PC-9 (cell line): ENCODE measurements around the gene DENND1A. TPM values are rescaled to one million over a fixed set of nuclear protein-coding genes. Genes with fewer than 3 reads are reported as not detected.

Experiments
- BruUV-seq: library from RNA; stranded (reverse); fragments of 400-500 nt; replicated peaks from 2 replicates; lab custom pipeline; 2021; lab: Mats Ljungman, UMichigan
- CTCF ChIA-PET: fragments of 300-600 bp; sonication (Branson Sonifier 250); formaldehyde crosslinking; loops from one replicate; lab custom pipeline; 2022; ENCODE audit warnings: antibody characterized with exemption; lab: Charles Lee
- POLR2A ChIA-PET: fragments of 300-600 bp; sonication (Branson Sonifier 250); formaldehyde crosslinking; loops from one replicate; lab custom pipeline; 2022; ENCODE audit warnings: antibody characterized with exemption; ENCODE audit not compliant: unreplicated experiment; lab: Charles Lee
- DNase-seq, 2 experiments: peaks; one replicate each; pipeline versions ENCODE4 v3.0.0 to v3.0.0-alpha.2; 2015 to 2022; ENCODE audit warnings: mixed read lengths in 1 of 2
- H2AFZ ChIP-seq: fragments of 200-600 bp; sonication (generic); 2 replicates; pipeline ENCODE4 v1.8.1; 2017; ENCODE audit warnings: antibody characterized with exemption
- H3F3A ChIP-seq: fragments of 200-600 bp; sonication (generic); 2 replicates; pipeline ENCODE4 v1.8.1; 2017; ENCODE audit warnings: antibody characterized with exemption, mild to moderate bottlenecking, low read depth; ENCODE audit not compliant: insufficient read depth
- H3K27ac ChIP-seq: fragments of 200-600 bp; sonication (generic); 2 replicates; pipeline ENCODE4 v1.6.1; 2016; ENCODE audit warnings: mixed run types
- H3K27me3 ChIP-seq: fragments of 200-600 bp; sonication (generic); 2 replicates; pipeline ENCODE4 v1.6.1; 2016; ENCODE audit warnings: low read depth, mixed run types; ENCODE audit not compliant: insufficient read depth
- H3K36me3 ChIP-seq: fragments of 200-600 bp; sonication (generic); 2 replicates; pipeline ENCODE4 v1.6.1; 2016; ENCODE audit warnings: low read depth, mixed run types
- H3K4me1 ChIP-seq: fragments of 200-600 bp; sonication (generic); replicated peaks from 2 replicates; pipeline ENCODE4 v1.6.1; 2016; ENCODE audit warnings: mixed run types; ENCODE audit not compliant: insufficient read depth
- H3K4me2 ChIP-seq: fragments of 200-600 bp; sonication (generic); 2 replicates; pipeline ENCODE4 v1.6.1; 2017; ENCODE audit warnings: mixed run types
- H3K4me3 ChIP-seq: fragments of 200-600 bp; sonication (generic); 2 replicates; pipeline ENCODE4 v1.6.1; 2016; ENCODE audit warnings: mixed run types
- H3K79me2 ChIP-seq: fragments of 200-600 bp; sonication (generic); 2 replicates; pipeline ENCODE4 v1.6.1; 2017; ENCODE audit warnings: low read depth, mixed run types
- H3K9me2 ChIP-seq: fragments of 200-600 bp; sonication (generic); 2 replicates; pipeline ENCODE4 v1.8.1; 2017; ENCODE audit warnings: mild to moderate bottlenecking; ENCODE audit not compliant: insufficient read depth
- H3K9me3 ChIP-seq: fragments of 200-600 bp; sonication (generic); 2 replicates; pipeline ENCODE4 v1.8.1; 2016; ENCODE audit warnings: low read depth; ENCODE audit not compliant: insufficient read depth
- H4K20me1 ChIP-seq: fragments of 200-600 bp; sonication (generic); 2 replicates; pipeline ENCODE4 v1.8.1; 2017; ENCODE audit not compliant: insufficient read depth
- EZH2 ChIP-seq: fragments of 200-600 bp; sonication (generic); IDR thresholded peaks from 2 replicates; pipeline ENCODE4 v1.8.0; 2017; ENCODE audit warnings: antibody characterized with exemption, low read depth
- intact Hi-C: fragments of 100-400 bp; cut with micrococcal nuclease; formaldehyde crosslinking; loops from one replicate; pipeline ENCODE4 v1.10.0; 2022; ENCODE audit not compliant: unreplicated experiment
- total RNA-seq: library from RNA; stranded (reverse); gene quantifications from 2 replicates; pipeline ENCODE4 v1.2.3, GENCODE V29; 2021
- TF ChIP-seq, protein P1 (sequence below): fragments of 200-600 bp; sonication (generic); conservative IDR thresholded peaks from 2 replicates; pipeline ENCODE4 v1.6.1; 2017; ENCODE audit warnings: mixed run types, antibody characterized with exemption, mild to moderate bottlenecking, moderate library complexity

DENND1A gene
- total RNA-seq, 1 experiment from 2014 or later, result 37.7 TPM

DNA sequence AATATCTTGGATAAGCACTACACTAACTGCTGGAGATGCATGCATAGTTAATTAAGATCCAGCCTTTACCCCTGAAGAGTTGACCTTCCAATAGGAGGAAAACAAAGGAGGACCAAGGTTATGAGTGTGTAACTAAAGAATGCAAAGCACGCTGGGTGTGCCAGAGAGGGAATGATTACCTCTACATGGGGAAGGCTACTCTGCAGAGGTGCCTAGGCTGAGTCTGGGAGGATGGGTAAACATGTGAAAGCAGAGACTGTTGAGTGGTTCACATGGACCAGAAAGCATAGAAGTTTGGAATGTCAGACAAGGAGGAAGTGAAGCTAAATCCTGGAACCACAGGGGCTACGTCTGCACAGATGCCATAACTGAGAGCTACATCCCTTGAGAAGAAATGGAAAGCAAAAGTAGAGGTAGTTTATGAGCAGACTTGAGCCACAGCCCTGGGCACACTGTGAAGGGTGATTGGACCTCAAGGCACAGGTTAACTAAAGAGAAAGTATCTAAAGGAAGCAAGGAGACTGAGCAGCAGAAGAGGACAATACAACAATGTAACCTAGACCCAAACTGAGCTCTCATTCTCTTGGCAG lies 176.2 kb downstream of the DENND1A start:
- ChIA-PET POLR2A (no interaction called here), CTCF (no interaction called here)
- TF ChIP-seq EZH2, result no peak
- TF ChIP-seq, protein P1, sequence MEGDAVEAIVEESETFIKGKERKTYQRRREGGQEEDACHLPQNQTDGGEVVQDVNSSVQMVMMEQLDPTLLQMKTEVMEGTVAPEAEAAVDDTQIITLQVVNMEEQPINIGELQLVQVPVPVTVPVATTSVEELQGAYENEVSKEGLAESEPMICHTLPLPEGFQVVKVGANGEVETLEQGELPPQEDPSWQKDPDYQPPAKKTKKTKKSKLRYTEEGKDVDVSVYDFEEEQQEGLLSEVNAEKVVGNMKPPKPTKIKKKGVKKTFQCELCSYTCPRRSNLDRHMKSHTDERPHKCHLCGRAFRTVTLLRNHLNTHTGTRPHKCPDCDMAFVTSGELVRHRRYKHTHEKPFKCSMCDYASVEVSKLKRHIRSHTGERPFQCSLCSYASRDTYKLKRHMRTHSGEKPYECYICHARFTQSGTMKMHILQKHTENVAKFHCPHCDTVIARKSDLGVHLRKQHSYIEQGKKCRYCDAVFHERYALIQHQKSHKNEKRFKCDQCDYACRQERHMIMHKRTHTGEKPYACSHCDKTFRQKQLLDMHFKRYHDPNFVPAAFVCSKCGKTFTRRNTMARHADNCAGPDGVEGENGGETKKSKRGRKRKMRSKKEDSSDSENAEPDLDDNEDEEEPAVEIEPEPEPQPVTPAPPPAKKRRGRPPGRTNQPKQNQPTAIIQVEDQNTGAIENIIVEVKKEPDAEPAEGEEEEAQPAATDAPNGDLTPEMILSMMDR, result no peak
- no peaks in the 10 kb centered on the region for H4K20me1 ChIP-seq
- H3K79me2 ChIP-seq, result no peaks in the 10 kb centered on the region
- H3K9me2 ChIP-seq, result no peaks in the 10 kb centered on the region
- H3K4me1 ChIP-seq, result no peaks in the 10 kb centered on the region
- peaks cover 5% of the 10 kb centered on the region; the same call in 1 of the 2 replicates for H3K36me3 ChIP-seq
- H3K4me3 ChIP-seq, result no peak overlapping the region
- DNase-seq, result no peak
- no peaks in the 10 kb centered on the region for H3K27me3 ChIP-seq
- intact Hi-C loops, result no loop called here
- no peak overlapping the region for H2AFZ ChIP-seq
- H3F3A ChIP-seq, result no peaks in the 10 kb centered on the region
- no peak overlapping the region for H3K4me2 ChIP-seq
- H3K9me3 ChIP-seq, result no peaks in the 10 kb centered on the region
- no peak overlapping the region for H3K27ac ChIP-seq
- no TSS peak for BruUV-seq

DNA sequence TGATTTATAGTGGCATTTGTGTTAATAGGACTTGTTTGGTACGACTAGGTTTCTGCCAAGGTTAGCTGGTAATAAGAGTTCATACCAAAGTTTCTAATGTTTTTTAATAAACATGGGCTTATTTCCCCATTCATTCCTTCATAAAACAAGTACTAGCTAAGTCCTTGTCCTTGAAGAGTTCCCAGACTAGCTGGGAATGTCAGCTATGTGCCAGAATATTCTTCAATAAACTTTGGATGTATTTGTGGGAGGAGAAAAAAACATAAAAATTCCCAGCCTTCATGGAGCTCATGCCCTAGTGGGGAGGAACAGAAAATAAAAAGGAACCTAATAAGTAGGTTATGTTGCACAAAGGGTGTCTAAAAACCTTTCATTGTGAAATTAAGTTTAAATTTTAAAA lies 176.9 kb downstream of the DENND1A start:
- POLR2A ChIA-PET, result no interaction called here
- Histone ChIP-seq H3K4me1 (no peaks in the 10 kb centered on the region), H3K9me2 (no peaks in the 10 kb centered on the region), H3F3A (no peaks in the 10 kb centered on the region), H4K20me1 (no peaks in the 10 kb centered on the region), H3K36me3 (peaks cover 5% of the 10 kb centered on the region; the same call in 1 of the 2 replicates), H3K27me3 (no peaks in the 10 kb centered on the region), H3K27ac (no peak overlapping the region), H3K4me2 (no peak overlapping the region), H3K79me2 (no peaks in the 10 kb centered on the region), H2AFZ (no peak overlapping the region), H3K4me3 (no peak overlapping the region), H3K9me3 (no peaks in the 10 kb centered on the region)
- no peak for DNase-seq
- TF ChIP-seq, protein P1, result no peak
- TF ChIP-seq EZH2, result no peak
- no TSS peak for BruUV-seq
- intact Hi-C loops, result no loop called here
- CTCF ChIA-PET, result no interaction called here

GRCh38 chr9:123749580-123750202 lies 180.2 kb downstream of the DENND1A start:
- H3F3A ChIP-seq, result no peaks in the 10 kb centered on the region
- no peak overlapping the region for H3K4me3 ChIP-seq
- no peak overlapping the region for H3K27ac ChIP-seq
- no peaks in the 10 kb centered on the region for H3K27me3 ChIP-seq
- no peak overlapping the region for H3K4me2 ChIP-seq
- intact Hi-C loops, result no loop called here
- no peak for DNase-seq
- H3K36me3 ChIP-seq, result no peaks in the 10 kb centered on the region; the same call in 1 of the 2 replicates
- CTCF ChIA-PET, result interaction anchor here (0.5 kb wide), 1 partner anchor 43 kb away, joined by 3 read pairs; no protein-coding TSS in a partner anchor
- no peaks in the 10 kb centered on the region for H3K4me1 ChIP-seq
- BruUV-seq, result no TSS peak
- no peak overlapping the region for H2AFZ ChIP-seq
- H3K9me2 ChIP-seq, result no peaks in the 10 kb centered on the region
- H3K9me3 ChIP-seq, result no peaks in the 10 kb centered on the region
- TF ChIP-seq, protein P1, result no peak
- TF ChIP-seq EZH2, result no peak
- POLR2A ChIA-PET, result no interaction called here
- H4K20me1 ChIP-seq, result no peaks in the 10 kb centered on the region
- H3K79me2 ChIP-seq, result no peaks in the 10 kb centered on the region
